Measurements from ENCODE around the gene U2AF1L4. TPM values are rescaled to one million over a fixed set of nuclear protein-coding genes. Genes with fewer than 3 reads are reported as not detected.
A peak's percentile ranks its signal among the peaks of the same experiment; 100 is the strongest.
"Not testable (repeated sequence)": the region's sequence is repeated elsewhere in the genome, so short reads cannot be mapped to it uniquely, and the experiment has no call there.

U2AF1L4 gene
- total RNA-seq, 1 donor from 2014 or later = 27.4 TPM

DNA sequence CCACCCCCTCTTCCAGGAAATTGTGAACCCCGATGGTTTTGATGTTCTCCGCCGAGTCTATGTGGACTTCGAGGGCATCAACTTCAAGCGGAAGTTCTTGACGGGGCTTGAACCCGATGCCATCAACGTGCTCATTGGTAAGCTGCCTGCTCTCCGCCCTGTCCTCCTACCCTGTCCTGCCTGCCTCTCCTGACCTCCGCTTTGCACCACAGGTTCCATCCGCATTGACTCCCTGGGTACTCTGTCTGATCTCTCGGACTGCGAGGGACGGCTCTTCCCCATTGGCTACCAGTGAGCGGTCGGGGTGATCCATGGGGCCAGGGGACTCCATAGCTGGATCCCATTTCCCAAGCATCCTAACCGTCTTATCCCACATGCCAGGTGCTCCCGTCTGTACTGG is 14.9 kb downstream of the U2AF1L4 start:
- Mint-ChIP-seq H3K36me3 (ENCODE audit: low read depth) (peaks cover 80% of the 10 kb centered on the region), H3K27me3 (ENCODE audit: low read depth) (no peaks in the 10 kb centered on the region), H3K9me3 (no peaks in the 10 kb centered on the region), H3K4me3 (ENCODE audit: low read depth) (no peak overlapping the region), H3K4me1 (ENCODE audit: low read depth) (no peaks in the 10 kb centered on the region), H3K27ac (no peak overlapping the region)
- intact Hi-C loops (cut with micrococcal nuclease) = no loop called here
- no peak for DNase-seq (ENCODE audit: low spot score)

- H3K4me1 Mint-ChIP-seq (ENCODE audit: low read depth) = no peaks in the 10 kb centered on the region
- H3K9me3 Mint-ChIP-seq = no peaks in the 10 kb centered on the region
- peaks cover 81% of the 10 kb centered on the region for H3K36me3 Mint-ChIP-seq (ENCODE audit: low read depth)
- no peak overlapping the region for H3K4me3 Mint-ChIP-seq (ENCODE audit: low read depth)
- intact Hi-C loops (cut with micrococcal nuclease) = no loop called here
- no peak overlapping the region for H3K27ac Mint-ChIP-seq
- no peak for DNase-seq (ENCODE audit: low spot score)
- no peaks in the 10 kb centered on the region for H3K27me3 Mint-ChIP-seq (ENCODE audit: low read depth)
Observed at GRCh38 chr19:35729763-35730162, 15.5 kb downstream of the U2AF1L4 start.

GRCh38 chr19:35729021-35729420 is 16.2 kb downstream of the U2AF1L4 start:
- DNase-seq (ENCODE audit: low spot score) = no peak
- Mint-ChIP-seq H3K4me3 (ENCODE audit: low read depth) (no peak overlapping the region), H3K36me3 (ENCODE audit: low read depth) (peaks cover 79% of the 10 kb centered on the region), H3K27ac (no peak overlapping the region), H3K4me1 (ENCODE audit: low read depth) (no peaks in the 10 kb centered on the region), H3K27me3 (ENCODE audit: low read depth) (no peaks in the 10 kb centered on the region), H3K9me3 (no peaks in the 10 kb centered on the region)
- intact Hi-C loops (cut with micrococcal nuclease) = no loop called here

DNA sequence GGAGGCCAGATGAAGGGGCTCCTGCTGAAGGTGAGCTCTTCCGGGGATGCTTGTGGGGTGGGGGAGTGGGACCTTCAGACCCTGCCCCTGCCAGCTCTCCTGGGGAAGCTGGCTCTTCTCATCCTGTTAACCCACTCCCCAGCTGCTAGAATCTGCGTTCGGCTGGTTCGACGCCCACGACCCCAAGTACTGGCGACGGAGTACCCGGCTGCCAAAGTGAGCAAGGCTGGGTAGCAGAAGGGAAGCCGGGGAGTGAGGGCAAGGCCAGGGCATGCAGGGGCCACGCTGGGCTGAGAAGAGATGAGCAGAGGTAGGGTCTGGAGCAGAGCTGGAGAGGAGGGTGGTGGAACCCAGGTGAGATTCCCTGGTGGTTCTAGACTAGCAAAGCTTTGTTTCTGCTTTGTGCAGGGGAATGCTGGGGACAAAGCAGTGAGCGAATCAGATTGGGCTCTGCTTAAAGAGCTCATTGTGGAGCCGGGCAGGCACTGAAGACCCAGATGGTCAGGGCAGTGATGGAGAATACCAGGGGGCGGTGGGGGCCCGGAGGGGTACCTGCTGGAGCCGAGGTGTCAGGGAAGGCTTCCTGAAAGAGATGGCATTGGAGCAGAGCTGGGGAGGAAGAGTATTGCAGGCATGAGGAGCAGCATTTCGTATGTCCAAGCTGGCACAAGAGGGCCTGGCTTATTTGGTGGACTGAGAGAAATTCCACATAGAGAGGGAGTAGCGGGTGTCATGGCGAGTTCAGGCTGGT is 17.1 kb downstream of the U2AF1L4 start:
- intact Hi-C loops (cut with micrococcal nuclease) = no loop called here
- no peak overlapping the region for H3K4me3 Mint-ChIP-seq (ENCODE audit: low read depth)
- no peak overlapping the region for H3K27ac Mint-ChIP-seq
- no peaks in the 10 kb centered on the region for H3K27me3 Mint-ChIP-seq (ENCODE audit: low read depth)
- H3K9me3 Mint-ChIP-seq = no peaks in the 10 kb centered on the region
- peaks cover 79% of the 10 kb centered on the region for H3K36me3 Mint-ChIP-seq (ENCODE audit: low read depth)
- DNase-seq (ENCODE audit: low spot score) = no peak
- no peaks in the 10 kb centered on the region for H3K4me1 Mint-ChIP-seq (ENCODE audit: low read depth)

GRCh38 chr19:35727053-35727955 is 17.9 kb downstream of the U2AF1L4 start:
- H3K9me3 Mint-ChIP-seq = no peaks in the 10 kb centered on the region
- no peak overlapping the region for H3K27ac Mint-ChIP-seq
- H3K4me1 Mint-ChIP-seq (ENCODE audit: low read depth) = no peaks in the 10 kb centered on the region
- DNase-seq (ENCODE audit: low spot score) = no peak
- H3K36me3 Mint-ChIP-seq (ENCODE audit: low read depth) = peaks cover 87% of the 10 kb centered on the region
- intact Hi-C loops (cut with micrococcal nuclease) = no loop called here
- no peak overlapping the region for H3K4me3 Mint-ChIP-seq (ENCODE audit: low read depth)
- H3K27me3 Mint-ChIP-seq (ENCODE audit: low read depth) = no peaks in the 10 kb centered on the region

- no peaks in the 10 kb centered on the region for H3K4me1 Mint-ChIP-seq (ENCODE audit: low read depth)
- H3K4me3 Mint-ChIP-seq (ENCODE audit: low read depth) = no peak overlapping the region
- H3K27ac Mint-ChIP-seq = no peak overlapping the region
- intact Hi-C loops (cut with micrococcal nuclease) = no loop called here
- H3K9me3 Mint-ChIP-seq = no peaks in the 10 kb centered on the region
- no peak for DNase-seq (ENCODE audit: low spot score)
- no peaks in the 10 kb centered on the region for H3K27me3 Mint-ChIP-seq (ENCODE audit: low read depth)
- H3K36me3 Mint-ChIP-seq (ENCODE audit: low read depth) = peaks cover 92% of the 10 kb centered on the region
Observed at GRCh38 chr19:35725216-35725861, 19.9 kb downstream of the U2AF1L4 start.

- peaks cover under 1% of the 10 kb centered on the region for H3K4me1 Mint-ChIP-seq (ENCODE audit: low read depth)
- no peaks in the 10 kb centered on the region for H3K27me3 Mint-ChIP-seq (ENCODE audit: low read depth)
- DNase-seq (ENCODE audit: low spot score) = no peak
- intact Hi-C loops (cut with micrococcal nuclease) = no loop called here
- no peak overlapping the region for H3K27ac Mint-ChIP-seq
- no peaks in the 10 kb centered on the region for H3K9me3 Mint-ChIP-seq
- no peak overlapping the region for H3K4me3 Mint-ChIP-seq (ENCODE audit: low read depth)
- H3K36me3 Mint-ChIP-seq (ENCODE audit: low read depth) = peaks cover 88% of the 10 kb centered on the region
Observed at GRCh38 chr19:35724560-35724959, 20.7 kb downstream of the U2AF1L4 start.

GRCh38 chr19:35724132-35724531 is 21.1 kb downstream of the U2AF1L4 start:
- not testable (repeated sequence) for H3K27ac Mint-ChIP-seq, H3K9me3 Mint-ChIP-seq

GRCh38 chr19:35723671-35724070 is 21.5 kb downstream of the U2AF1L4 start:
- intact Hi-C loops (cut with micrococcal nuclease) = no loop called here
- Mint-ChIP-seq H3K4me3 (ENCODE audit: low read depth) (no peak overlapping the region), H3K27me3 (ENCODE audit: low read depth) (no peaks in the 10 kb centered on the region), H3K9me3 (no peaks in the 10 kb centered on the region), H3K36me3 (ENCODE audit: low read depth) (peaks cover 88% of the 10 kb centered on the region), H3K27ac (no peak overlapping the region), H3K4me1 (ENCODE audit: low read depth) (peaks cover 9% of the 10 kb centered on the region)
- DNase-seq (ENCODE audit: low spot score) = no peak

More at GRCh38 chr19:35724132-35724531, 21.1 kb downstream of the U2AF1L4 start:
- peaks cover 88% of the 10 kb centered on the region for H3K36me3 Mint-ChIP-seq (ENCODE audit: low read depth)
- DNase-seq (ENCODE audit: low spot score); H3K4me3 Mint-ChIP-seq (ENCODE audit: low read depth); intact Hi-C loops (cut with micrococcal nuclease); H3K4me1 Mint-ChIP-seq (ENCODE audit: low read depth); H3K27me3 Mint-ChIP-seq (ENCODE audit: low read depth): not testable (repeated sequence)

DNA sequence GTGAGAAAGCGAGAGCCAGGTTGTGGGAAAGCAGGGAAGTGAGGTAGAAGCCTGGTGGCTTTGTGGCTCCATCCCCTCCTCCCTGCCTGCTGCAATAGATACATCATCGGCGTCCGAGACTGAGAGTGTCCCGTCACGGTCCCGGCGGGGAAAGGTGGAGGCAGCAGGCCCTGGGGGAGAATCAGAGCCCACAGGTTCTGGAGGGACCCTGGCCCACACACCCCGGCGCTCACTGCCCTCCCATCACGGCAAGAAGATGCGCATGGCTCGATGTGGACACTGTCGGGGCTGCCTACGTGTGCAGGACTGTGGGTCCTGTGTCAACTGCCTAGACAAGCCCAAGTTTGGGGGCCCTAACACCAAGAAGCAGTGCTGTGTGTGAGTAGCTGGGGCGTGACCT is 22.3 kb downstream of the U2AF1L4 start:
- H3K27ac Mint-ChIP-seq = no peak overlapping the region
- intact Hi-C loops (cut with micrococcal nuclease) = no loop called here
- H3K36me3 Mint-ChIP-seq (ENCODE audit: low read depth) = peaks cover 81% of the 10 kb centered on the region
- no peak for DNase-seq (ENCODE audit: low spot score)
- peaks cover 9% of the 10 kb centered on the region for H3K4me1 Mint-ChIP-seq (ENCODE audit: low read depth)
- H3K4me3 Mint-ChIP-seq (ENCODE audit: low read depth) = no peak overlapping the region
- H3K27me3 Mint-ChIP-seq (ENCODE audit: low read depth) = no peaks in the 10 kb centered on the region
- H3K9me3 Mint-ChIP-seq = no peaks in the 10 kb centered on the region

DNA sequence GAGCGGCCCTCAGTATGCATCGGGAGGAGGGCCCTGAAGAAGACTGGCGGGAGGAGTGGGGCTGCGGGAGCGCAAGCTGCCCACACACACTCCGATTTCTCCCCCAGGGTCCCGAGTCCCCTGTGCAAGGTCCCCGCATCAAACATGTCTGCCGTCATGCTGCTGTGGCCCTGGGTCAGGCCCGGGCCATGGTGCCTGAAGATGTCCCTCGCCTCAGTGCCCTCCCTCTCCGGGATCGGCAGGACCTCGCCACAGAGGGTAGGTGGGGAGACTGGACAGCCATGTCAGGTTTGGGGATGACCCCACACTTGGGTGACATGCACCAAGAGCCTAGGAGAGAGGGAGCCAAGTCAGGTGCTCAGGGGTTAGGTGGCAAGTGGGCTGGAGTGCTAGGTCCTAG is 22.8 kb downstream of the U2AF1L4 start:
- Mint-ChIP-seq H3K4me1 (ENCODE audit: low read depth) (peaks cover 9% of the 10 kb centered on the region), H3K9me3 (no peaks in the 10 kb centered on the region), H3K27me3 (ENCODE audit: low read depth) (no peaks in the 10 kb centered on the region), H3K36me3 (ENCODE audit: low read depth) (peaks cover 78% of the 10 kb centered on the region), H3K4me3 (ENCODE audit: low read depth) (no peak overlapping the region), H3K27ac (no peak overlapping the region)
- DNase-seq (ENCODE audit: low spot score) = no peak
- intact Hi-C loops (cut with micrococcal nuclease) = no loop called here

GRCh38 chr19:35721374-35721773 is 23.8 kb downstream of the U2AF1L4 start:
- Mint-ChIP-seq H3K9me3 (no peaks in the 10 kb centered on the region), H3K4me3 (ENCODE audit: low read depth) (peak overlapping the region; percentile 13), H3K27ac (no peak overlapping the region), H3K36me3 (ENCODE audit: low read depth) (peaks cover 74% of the 10 kb centered on the region), H3K4me1 (ENCODE audit: low read depth) (peaks cover 9% of the 10 kb centered on the region), H3K27me3 (ENCODE audit: low read depth) (no peaks in the 10 kb centered on the region)
- DNase-seq (ENCODE audit: low spot score) = no peak
- intact Hi-C loops (cut with micrococcal nuclease) = no loop called here

DNA sequence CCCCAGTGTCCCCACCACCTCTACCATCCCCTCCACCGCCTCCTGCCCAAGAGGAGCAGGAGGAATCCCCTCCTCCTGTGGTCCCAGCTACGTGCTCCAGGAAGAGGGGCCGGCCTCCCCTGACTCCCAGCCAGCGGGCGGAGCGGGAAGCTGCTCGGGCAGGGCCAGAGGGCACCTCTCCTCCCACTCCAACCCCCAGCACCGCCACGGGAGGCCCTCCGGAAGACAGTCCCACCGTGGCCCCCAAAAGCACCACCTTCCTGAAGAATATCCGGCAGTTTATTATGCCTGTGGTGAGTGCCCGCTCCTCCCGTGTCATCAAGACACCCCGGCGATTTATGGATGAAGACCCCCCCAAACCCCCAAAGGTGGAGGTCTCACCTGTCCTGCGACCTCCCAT is 24.6 kb downstream of the U2AF1L4 start:
- intact Hi-C loops (cut with micrococcal nuclease) = no loop called here
- peaks cover 74% of the 10 kb centered on the region for H3K36me3 Mint-ChIP-seq (ENCODE audit: low read depth)
- H3K9me3 Mint-ChIP-seq = no peaks in the 10 kb centered on the region
- H3K4me1 Mint-ChIP-seq (ENCODE audit: low read depth) = peaks cover 16% of the 10 kb centered on the region
- no peak overlapping the region for H3K4me3 Mint-ChIP-seq (ENCODE audit: low read depth)
- H3K27ac Mint-ChIP-seq = no peak overlapping the region
- no peak for DNase-seq (ENCODE audit: low spot score)
- no peaks in the 10 kb centered on the region for H3K27me3 Mint-ChIP-seq (ENCODE audit: low read depth)

Data from activated T-helper 2 cell treated with anti-CD3 and anti-CD28 coated beads, Interferon-gamma antibody, Interleukin-2, Interleukin-4, amounts not matched to agents 10 μg/mL and 5 μg/mL and 100 μg/mL, durations not matched to agents 14 hours and 24 hours and 36 hours (primary cell).